ENCODE data around the gene GCAT. TPM values are rescaled to one million over a fixed set of nuclear protein-coding genes. Genes with fewer than 3 reads are reported as not detected.

GCAT gene
- total and polyA plus RNA-seq, 9 of the 15 experiments (the other 6 are each of a cell fraction or from before 2014, with no cell fraction given): 1.9 to 69.9 (median 26.4) TPM

GRCh38 chr22:37762389-37762836 lies 45.3 kb upstream of the GCAT start (continued):
- peak; percentile 52; the same call in 1 of the 2 replicates for TF ChIP-seq FOSL1 (tag; conservative IDR thresholded peaks at IDR 0.05)
- TF ChIP-seq BACH1 (tag; IDR thresholded peaks at IDR 0.05): 0 out of 2 replicates have a peak, but pooled peaks have one; percentile 65
- TF ChIP-seq ZNF253 (CRISPR knock-in tag; conservative IDR thresholded peaks at IDR 0.05): no peak
- TF ChIP-seq CREM (IDR thresholded peaks at IDR 0.05; ENCODE audit: low read depth): 0 out of 2 replicates have a peak, but pooled peaks have one; percentile 8
- TF ChIP-seq ZNF592 (IDR thresholded peaks at IDR 0.05): peak; percentile 61; the same call in 1 of the 2 replicates
- TF ChIP-seq MAFK (IDR thresholded peaks at IDR 0.05; ENCODE audit: low read length): peak; percentile 88
- TF ChIP-seq XRCC4 (IDR thresholded peaks at IDR 0.05; ENCODE audit: extremely low read depth, insufficient read depth, insufficient read length): no peak
- no peak for TF ChIP-seq CHD2 (IDR thresholded peaks at IDR 0.05; ENCODE audit: low read depth, low read length)
- no peak for TF ChIP-seq MBD2 (IDR thresholded peaks at IDR 0.05; ENCODE audit: borderline replicate concordance, low read depth)
- TF ChIP-seq COPS2 (conservative IDR thresholded peaks at IDR 0.05): no peak
- 0 out of 2 replicates have a peak, but pooled peaks have one; percentile 31 for TF ChIP-seq LEF1 (IDR thresholded peaks at IDR 0.05)
- 0 out of 2 replicates have a peak, but pooled peaks have one; percentile 21 for TF ChIP-seq VEZF1 (CRISPR knock-in tag; IDR thresholded peaks at IDR 0.05)
- no peak for TF ChIP-seq GATAD2A (IDR thresholded peaks at IDR 0.05)
- no peak for TF ChIP-seq KLF6 (CRISPR knock-in tag; IDR thresholded peaks at IDR 0.05; ENCODE audit: borderline replicate concordance)
- TF ChIP-seq KDM1A (IDR thresholded peaks at IDR 0.05): peak in 1 of 2 experiments; percentile 7; a peak in 1 of 4 replicates
- peak; percentile 89 for TF ChIP-seq ESRRA (IDR thresholded peaks at IDR 0.05; ENCODE audit: borderline replicate concordance, low read depth)
- TF ChIP-seq ZNF174 (CRISPR knock-in tag; IDR thresholded peaks at IDR 0.05): no peak
- peak; percentile 85 for TF ChIP-seq MAFF (IDR thresholded peaks at IDR 0.05; ENCODE audit: low read length)
- no peak for TF ChIP-seq PTBP1 (IDR thresholded peaks at IDR 0.05; ENCODE audit: low read depth, low read length)
- TF ChIP-seq CHD4 (IDR thresholded peaks at IDR 0.05; ENCODE audit: insufficient read depth, insufficient replicate concordance, low read depth, low read length, poor library complexity, severe bottlenecking): no peak
- peak; percentile 95 for TF ChIP-seq NFE2 (IDR thresholded peaks at IDR 0.05; ENCODE audit: low read depth)
- peak; percentile 51 for TF ChIP-seq DACH1 (IDR thresholded peaks at IDR 0.05; ENCODE audit: partially characterized antibody)
- TF ChIP-seq MAFG (tag; conservative IDR thresholded peaks at IDR 0.05): peak; percentile 96
- TF ChIP-seq EGR1 (conservative IDR thresholded peaks at IDR 0.05): peak; percentile 47
- TF ChIP-seq DDX20 (tag; IDR thresholded peaks at IDR 0.05; ENCODE audit: low read depth): no peak
- no peak for TF ChIP-seq NFIC (IDR thresholded peaks at IDR 0.05)
- TF ChIP-seq HES1 (IDR thresholded peaks at IDR 0.05; ENCODE audit: low read depth): no peak
